ENCODE results near the gene SIGLEC9.
A peak's percentile ranks its signal among the peaks of the same experiment; 100 is the strongest.

Gene SIGLEC9

GRCh38 chr19:51108066-51108804 is 16.5 kb upstream of the SIGLEC9 start, which contains the start of gene CTU1 (continued):
- TF ChIP-seq ZNF645 (tag by site-specific recombination; IDR thresholded peaks at IDR 0.05) (no peak), ZNF48 (tag by site-specific recombination; IDR thresholded peaks at IDR 0.05) (no peak), ZBTB1 (tag by site-specific recombination; IDR thresholded peaks at IDR 0.05) (no peak), ZNF555 (tag by site-specific recombination; conservative IDR thresholded peaks at IDR 0.05) (no peak), ZNF701 (tag by site-specific recombination; IDR thresholded peaks at IDR 0.05) (no peak), ZNF398 (tag by site-specific recombination; IDR thresholded peaks at IDR 0.05) (no peak), ZNF24 (tag by site-specific recombination; IDR thresholded peaks at IDR 0.05) (no peak), SETDB1 (IDR thresholded peaks at IDR 0.05; ENCODE audit: insufficient read length, low read length) (no peak), ZNF114 (tag by site-specific recombination; IDR thresholded peaks at IDR 0.05) (no peak), ZNF560 (tag by site-specific recombination; IDR thresholded peaks at IDR 0.05; ENCODE audit: borderline replicate concordance) (no peak), ZNF140 (tag by site-specific recombination; IDR thresholded peaks at IDR 0.05) (no peak), ZNF654 (tag by site-specific recombination; IDR thresholded peaks at IDR 0.05; ENCODE audit: low read depth) (no peak), ELK4 (IDR thresholded peaks at IDR 0.05; ENCODE audit: borderline replicate concordance, low read depth, low read length) (peak; percentile 85), ZBTB48 (tag by site-specific recombination; IDR thresholded peaks at IDR 0.05) (no peak), HOXC10 (CRISPR knock-in tag; IDR thresholded peaks at IDR 0.05) (0 out of 2 replicates have a peak, but pooled peaks have one; percentile 61), PBX3 (CRISPR knock-in tag; IDR thresholded peaks at IDR 0.05) (no peak), ZFP37 (tag by site-specific recombination; IDR thresholded peaks at IDR 0.05) (no peak), ZNF549 (tag by site-specific recombination; IDR thresholded peaks at IDR 0.05) (no peak), ZNF529 (tag by site-specific recombination; IDR thresholded peaks at IDR 0.05; ENCODE audit: insufficient replicate concordance) (no peak), ZNF639 (tag by site-specific recombination; IDR thresholded peaks at IDR 0.05) (no peak), TSHZ1 (tag by site-specific recombination; IDR thresholded peaks at IDR 0.05; ENCODE audit: borderline replicate concordance) (no peak), ZBTB10 (tag by site-specific recombination; IDR thresholded peaks at IDR 0.05) (no peak), ZNF404 (tag by site-specific recombination; IDR thresholded peaks at IDR 0.05) (no peak), ZNF16 (tag by site-specific recombination; IDR thresholded peaks at IDR 0.05; ENCODE audit: low read depth) (no peak)

Measured in HEK293 (cell line).